Dendritic cell treated with granulocyte-macrophage colony-stimulating factor and Interleukin-4, amounts not matched to agents 40 ng/mL and 50 ng/mL, for 4 days (primary cell): ENCODE results near the gene SIAH3.

Experiments used
- H3K27ac Mint-ChIP-seq: one replicate; pipeline ENCODE4 v1.8.0; 2022; ENCODE audit warnings: mild to moderate bottlenecking, mixed read lengths
- H3K27me3 Mint-ChIP-seq: one replicate; pipeline ENCODE4 v1.8.0; 2022; ENCODE audit warnings: mild to moderate bottlenecking, mixed read lengths
- H3K36me3 Mint-ChIP-seq: one replicate; pipeline ENCODE4 v1.8.0; 2022; ENCODE audit warnings: low read depth, mixed read lengths
- H3K4me1 Mint-ChIP-seq: one replicate; pipeline ENCODE4 v1.8.0; 2022; ENCODE audit warnings: low read depth, mixed read lengths
- H3K4me3 Mint-ChIP-seq: one replicate; pipeline ENCODE4 v1.8.0; 2022; ENCODE audit warnings: mild to moderate bottlenecking, moderate library complexity, mixed read lengths
- H3K9me3 Mint-ChIP-seq: one replicate; pipeline ENCODE4 v1.8.0; 2022; ENCODE audit warnings: mixed read lengths
- intact Hi-C: fragments of 100-400 bp; cut with micrococcal nuclease; formaldehyde crosslinking; loops from one replicate; pipeline ENCODE4 v1.15.0; 2022

Gene SIAH3

GRCh38 chr13:45851171-45851921 is at the start of gene SIAH3:
Gene SIAH3, minus strand, starts transcription at chr13:45851753. Its CDS starts 124 bp downstream, at chr13:45851629.
- intact Hi-C loops: no loop called here
- peaks cover 45% of the 10 kb centered on the region for H3K27me3 Mint-ChIP-seq
- no peaks in the 10 kb centered on the region for H3K36me3 Mint-ChIP-seq
- H3K4me1 Mint-ChIP-seq: peaks cover 46% of the 10 kb centered on the region
- H3K27ac Mint-ChIP-seq: no peak within 1 kb of the TSS
- peak within 1 kb of the TSS; percentile 42 for H3K4me3 Mint-ChIP-seq
- H3K9me3 Mint-ChIP-seq: peaks cover 12% of the 10 kb centered on the region

DNA sequence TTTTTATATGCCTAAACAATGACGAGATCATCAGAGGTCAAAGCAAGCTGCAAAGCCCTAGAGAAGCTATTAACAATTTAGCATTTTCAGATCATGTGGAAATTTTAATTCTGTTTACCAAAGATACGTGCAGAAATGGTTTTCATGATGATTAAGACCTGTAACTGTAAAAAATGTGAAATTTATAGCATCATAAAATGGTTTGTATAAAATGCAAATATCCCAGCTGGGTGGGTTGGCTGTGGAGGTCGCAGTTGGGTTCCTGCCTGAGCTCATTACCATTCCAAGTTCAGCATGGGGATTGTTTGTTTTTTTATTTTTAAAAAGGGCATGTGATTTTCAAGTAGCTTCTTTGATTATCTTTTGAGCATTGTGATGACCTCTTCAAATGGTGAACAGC is 47.9 kb upstream of the SIAH3 start:
- Mint-ChIP-seq H3K4me1 (peaks cover 5% of the 10 kb centered on the region), H3K4me3 (no peak overlapping the region), H3K9me3 (no peaks in the 10 kb centered on the region), H3K27me3 (no peaks in the 10 kb centered on the region), H3K36me3 (no peaks in the 10 kb centered on the region), H3K27ac (no peak overlapping the region)
- intact Hi-C loops: no loop called here

- Mint-ChIP-seq H3K27me3 (no peaks in the 10 kb centered on the region), H3K36me3 (no peaks in the 10 kb centered on the region), H3K9me3 (no peaks in the 10 kb centered on the region), H3K4me1 (peaks cover 5% of the 10 kb centered on the region), H3K27ac (no peak overlapping the region), H3K4me3 (no peak overlapping the region)
- intact Hi-C loops: no loop called here
These were observed 46.0 kb upstream of the SIAH3 start for GRCh38 chr13:45897562-45897961.

DNA sequence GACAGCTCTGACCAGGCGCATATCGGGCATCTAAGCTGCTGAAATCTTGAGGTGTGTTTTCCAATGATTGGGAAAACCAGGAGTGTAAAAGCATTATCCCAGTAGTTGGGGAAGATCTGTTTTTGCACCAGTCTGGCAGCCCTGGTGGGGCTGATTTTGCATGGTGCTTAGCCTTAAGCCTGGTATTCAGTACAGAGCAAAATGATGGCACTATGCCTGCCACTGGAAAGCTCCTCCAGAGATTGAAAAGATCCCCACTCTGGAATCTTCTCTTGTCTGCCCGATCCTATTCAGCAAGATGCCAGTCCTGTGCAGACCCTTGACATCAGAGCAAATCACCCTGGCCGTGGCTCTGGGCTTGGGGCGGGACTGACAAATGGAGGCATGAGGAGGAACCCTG is 44.7 kb upstream of the SIAH3 start:
- no peaks in the 10 kb centered on the region for H3K27me3 Mint-ChIP-seq
- no peak overlapping the region for H3K4me3 Mint-ChIP-seq
- intact Hi-C loops: no loop called here
- H3K36me3 Mint-ChIP-seq: no peaks in the 10 kb centered on the region
- H3K9me3 Mint-ChIP-seq: no peaks in the 10 kb centered on the region
- H3K27ac Mint-ChIP-seq: no peak overlapping the region
- peaks cover 5% of the 10 kb centered on the region for H3K4me1 Mint-ChIP-seq

GRCh38 chr13:45895881-45896280 is 44.3 kb upstream of the SIAH3 start:
- peaks cover 5% of the 10 kb centered on the region for H3K4me1 Mint-ChIP-seq
- no peak overlapping the region for H3K4me3 Mint-ChIP-seq
- H3K27ac Mint-ChIP-seq: no peak overlapping the region
- H3K27me3 Mint-ChIP-seq: no peaks in the 10 kb centered on the region
- H3K36me3 Mint-ChIP-seq: no peaks in the 10 kb centered on the region
- no peaks in the 10 kb centered on the region for H3K9me3 Mint-ChIP-seq
- intact Hi-C loops: no loop called here

DNA sequence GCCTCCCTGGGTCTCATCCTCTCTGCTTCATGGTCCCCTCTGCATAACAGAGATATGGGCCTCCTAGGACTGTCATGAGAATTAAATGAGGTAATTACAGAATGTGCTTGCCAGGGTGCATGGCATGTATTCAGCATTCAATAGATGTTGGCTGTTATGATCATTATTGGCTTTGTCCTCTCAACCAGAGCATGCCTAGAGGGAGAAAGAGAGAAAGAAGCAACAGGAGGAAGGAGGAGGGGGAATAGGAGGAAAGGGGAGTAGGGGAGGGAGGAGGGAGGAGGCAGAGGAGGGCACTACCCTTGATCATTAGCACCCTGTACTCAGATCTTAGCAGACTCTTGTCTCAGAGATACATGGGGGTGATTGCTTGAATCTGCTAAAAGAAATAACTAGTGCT is 41.0 kb upstream of the SIAH3 start:
- Mint-ChIP-seq H3K4me3 (no peak overlapping the region), H3K27me3 (no peaks in the 10 kb centered on the region), H3K9me3 (no peaks in the 10 kb centered on the region), H3K27ac (no peak overlapping the region), H3K36me3 (no peaks in the 10 kb centered on the region), H3K4me1 (peaks cover 5% of the 10 kb centered on the region)
- intact Hi-C loops: no loop called here

- Mint-ChIP-seq H3K27ac (no peak overlapping the region), H3K9me3 (no peaks in the 10 kb centered on the region), H3K4me1 (no peaks in the 10 kb centered on the region), H3K4me3 (no peak overlapping the region), H3K36me3 (no peaks in the 10 kb centered on the region), H3K27me3 (no peaks in the 10 kb centered on the region)
- intact Hi-C loops: no loop called here
These were observed 38.2 kb upstream of the SIAH3 start for GRCh38 chr13:45889590-45890243.

DNA sequence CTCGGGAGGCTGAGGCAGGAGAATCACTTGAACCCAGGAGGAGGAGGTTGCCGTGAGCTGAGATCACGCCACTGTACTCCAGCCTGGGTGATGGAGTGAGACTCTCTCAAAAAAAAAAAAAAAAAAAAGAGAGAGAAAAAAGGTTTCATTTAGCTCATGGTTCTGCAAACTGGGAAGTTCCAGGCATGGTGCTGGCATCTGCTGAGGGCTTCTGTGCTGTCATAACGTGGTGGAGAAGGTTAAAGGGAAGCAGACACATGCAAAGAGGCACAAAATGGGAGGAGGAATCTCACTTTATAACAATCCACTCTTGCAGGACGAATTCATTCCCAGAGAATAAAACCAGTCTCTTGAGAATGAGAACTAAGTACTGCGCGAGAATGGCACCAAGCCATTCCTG is 34.9 kb upstream of the SIAH3 start:
- Mint-ChIP-seq H3K4me3 (no peak overlapping the region), H3K27me3 (no peaks in the 10 kb centered on the region), H3K36me3 (no peaks in the 10 kb centered on the region), H3K9me3 (no peaks in the 10 kb centered on the region), H3K27ac (no peak overlapping the region), H3K4me1 (no peaks in the 10 kb centered on the region)
- intact Hi-C loops: no loop called here

DNA sequence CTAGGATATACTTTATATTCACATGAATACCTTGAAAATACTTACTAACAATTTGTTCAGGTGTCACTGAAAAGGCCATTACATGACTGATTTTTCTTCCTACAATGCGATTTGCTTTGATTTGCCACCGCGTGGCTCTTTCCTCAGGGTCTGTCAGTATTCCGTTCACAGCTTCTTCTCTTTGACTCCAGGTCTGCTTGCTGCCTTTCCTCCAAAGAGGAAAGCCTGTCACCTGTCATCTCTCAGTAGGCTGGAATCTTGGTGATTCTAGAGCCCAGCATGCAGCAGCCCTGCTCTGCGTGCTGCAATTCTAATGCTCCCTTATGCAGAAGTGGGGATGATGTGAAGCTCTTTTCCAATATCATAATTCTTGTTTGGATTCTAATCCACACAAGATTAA is 33.6 kb upstream of the SIAH3 start:
- Mint-ChIP-seq H3K27ac (no peak overlapping the region), H3K4me1 (no peaks in the 10 kb centered on the region), H3K4me3 (no peak overlapping the region), H3K9me3 (no peaks in the 10 kb centered on the region), H3K27me3 (no peaks in the 10 kb centered on the region), H3K36me3 (no peaks in the 10 kb centered on the region)
- intact Hi-C loops: no loop called here

DNA sequence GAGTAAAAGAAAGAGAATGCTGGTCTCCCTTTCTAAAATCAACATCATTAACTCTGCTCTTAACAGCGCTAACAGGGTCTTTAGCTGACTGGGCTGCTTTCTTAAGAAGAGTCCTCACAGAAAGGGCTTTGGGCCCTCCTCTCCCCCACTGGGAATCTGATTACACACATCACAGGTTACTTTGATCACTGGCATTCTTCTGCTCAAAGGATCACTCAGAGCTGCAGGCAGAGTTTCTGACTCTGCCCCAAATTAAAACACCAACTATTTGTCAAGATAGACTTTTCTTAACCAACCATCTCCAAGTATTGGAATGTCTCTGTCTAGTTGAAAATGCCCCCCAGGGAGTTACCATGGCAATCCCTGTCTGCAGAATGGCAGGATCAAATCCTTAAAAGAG is 31.1 kb upstream of the SIAH3 start:
- H3K4me3 Mint-ChIP-seq: no peak overlapping the region
- H3K36me3 Mint-ChIP-seq: no peaks in the 10 kb centered on the region
- no peak overlapping the region for H3K27ac Mint-ChIP-seq
- H3K4me1 Mint-ChIP-seq: no peaks in the 10 kb centered on the region
- intact Hi-C loops: no loop called here
- no peaks in the 10 kb centered on the region for H3K27me3 Mint-ChIP-seq
- H3K9me3 Mint-ChIP-seq: no peaks in the 10 kb centered on the region

GRCh38 chr13:45881353-45881752 is 29.8 kb upstream of the SIAH3 start:
- H3K9me3 Mint-ChIP-seq: no peaks in the 10 kb centered on the region
- H3K36me3 Mint-ChIP-seq: no peaks in the 10 kb centered on the region
- intact Hi-C loops: no loop called here
- no peaks in the 10 kb centered on the region for H3K27me3 Mint-ChIP-seq
- no peak overlapping the region for H3K4me3 Mint-ChIP-seq
- H3K27ac Mint-ChIP-seq: no peak overlapping the region
- no peaks in the 10 kb centered on the region for H3K4me1 Mint-ChIP-seq

GRCh38 chr13:45880242-45880641 is 28.7 kb upstream of the SIAH3 start:
- intact Hi-C loops: no loop called here
- Mint-ChIP-seq H3K27ac (no peak overlapping the region), H3K9me3 (no peaks in the 10 kb centered on the region), H3K36me3 (no peaks in the 10 kb centered on the region), H3K4me1 (no peaks in the 10 kb centered on the region), H3K4me3 (no peak overlapping the region), H3K27me3 (peaks cover 2% of the 10 kb centered on the region)

DNA sequence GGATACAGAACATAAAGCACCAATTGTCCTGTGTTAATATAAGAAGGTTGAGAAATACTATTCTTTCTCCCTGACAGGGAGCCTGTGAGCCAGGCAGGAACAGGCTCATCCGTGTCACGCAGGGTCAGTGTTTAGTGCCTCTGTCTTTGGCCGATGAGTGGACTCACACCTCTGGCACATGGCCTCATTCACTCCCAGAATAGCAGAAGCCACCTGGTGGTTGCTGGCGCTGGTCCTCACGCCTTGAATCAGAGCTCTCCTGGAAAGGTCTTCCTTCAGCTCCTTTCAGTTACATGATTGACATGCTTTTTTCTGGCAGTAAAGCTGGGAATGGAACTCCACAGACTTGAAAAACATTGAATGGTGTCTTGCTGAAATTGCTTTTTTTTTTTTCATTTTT is 28.1 kb upstream of the SIAH3 start:
- no peaks in the 10 kb centered on the region for H3K9me3 Mint-ChIP-seq
- H3K27ac Mint-ChIP-seq: no peak overlapping the region
- H3K4me1 Mint-ChIP-seq: no peaks in the 10 kb centered on the region
- H3K4me3 Mint-ChIP-seq: no peak overlapping the region
- H3K27me3 Mint-ChIP-seq: peaks cover 2% of the 10 kb centered on the region
- intact Hi-C loops: no loop called here
- H3K36me3 Mint-ChIP-seq: no peaks in the 10 kb centered on the region

GRCh38 chr13:45878966-45879365 is 27.4 kb upstream of the SIAH3 start:
- Mint-ChIP-seq H3K27ac (no peak overlapping the region), H3K9me3 (no peaks in the 10 kb centered on the region), H3K4me1 (no peaks in the 10 kb centered on the region), H3K27me3 (peaks cover 2% of the 10 kb centered on the region), H3K36me3 (no peaks in the 10 kb centered on the region), H3K4me3 (no peak overlapping the region)
- intact Hi-C loops: no loop called here

DNA sequence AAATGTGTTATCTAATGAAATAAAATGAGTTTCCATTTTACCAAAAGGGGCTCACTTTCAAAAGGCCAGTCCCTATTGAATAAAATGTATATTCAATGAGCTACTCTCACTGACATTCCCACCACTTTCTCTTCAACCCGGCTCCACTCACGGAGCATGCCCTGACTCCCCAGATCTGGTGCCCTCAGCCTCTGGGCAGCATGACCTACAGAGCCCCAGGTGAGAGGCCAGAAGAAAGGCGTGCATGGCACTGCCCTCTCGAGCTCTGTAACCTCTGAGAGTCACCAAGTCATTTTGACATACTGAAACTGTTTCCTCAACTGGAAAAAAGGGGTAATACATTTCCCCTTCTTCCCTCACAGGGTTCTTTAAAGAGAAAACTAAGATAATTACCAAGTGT is 25.2 kb upstream of the SIAH3 start:
- H3K27me3 Mint-ChIP-seq: peaks cover 2% of the 10 kb centered on the region
- intact Hi-C loops: no loop called here
- no peaks in the 10 kb centered on the region for H3K36me3 Mint-ChIP-seq
- no peaks in the 10 kb centered on the region for H3K4me1 Mint-ChIP-seq
- H3K27ac Mint-ChIP-seq: no peak overlapping the region
- H3K4me3 Mint-ChIP-seq: no peak overlapping the region
- H3K9me3 Mint-ChIP-seq: no peaks in the 10 kb centered on the region
